Bladder microvascular endothelial cell (primary cell): ENCODE results near the gene INTS11. TPM values are rescaled to one million over a fixed set of nuclear protein-coding genes. Genes with fewer than 3 reads are reported as not detected.

Experiments
- total RNA-seq: library from RNA; depleted of rRNA; stranded (reverse); fragments of >200 nt; gene quantifications from 2 replicates; pipeline ENCODE4 v1.2.3, GENCODE V29; 2014

Gene INTS11
- total RNA-seq: 54.6 and 91.5 TPM in 2 replicates

DNA sequence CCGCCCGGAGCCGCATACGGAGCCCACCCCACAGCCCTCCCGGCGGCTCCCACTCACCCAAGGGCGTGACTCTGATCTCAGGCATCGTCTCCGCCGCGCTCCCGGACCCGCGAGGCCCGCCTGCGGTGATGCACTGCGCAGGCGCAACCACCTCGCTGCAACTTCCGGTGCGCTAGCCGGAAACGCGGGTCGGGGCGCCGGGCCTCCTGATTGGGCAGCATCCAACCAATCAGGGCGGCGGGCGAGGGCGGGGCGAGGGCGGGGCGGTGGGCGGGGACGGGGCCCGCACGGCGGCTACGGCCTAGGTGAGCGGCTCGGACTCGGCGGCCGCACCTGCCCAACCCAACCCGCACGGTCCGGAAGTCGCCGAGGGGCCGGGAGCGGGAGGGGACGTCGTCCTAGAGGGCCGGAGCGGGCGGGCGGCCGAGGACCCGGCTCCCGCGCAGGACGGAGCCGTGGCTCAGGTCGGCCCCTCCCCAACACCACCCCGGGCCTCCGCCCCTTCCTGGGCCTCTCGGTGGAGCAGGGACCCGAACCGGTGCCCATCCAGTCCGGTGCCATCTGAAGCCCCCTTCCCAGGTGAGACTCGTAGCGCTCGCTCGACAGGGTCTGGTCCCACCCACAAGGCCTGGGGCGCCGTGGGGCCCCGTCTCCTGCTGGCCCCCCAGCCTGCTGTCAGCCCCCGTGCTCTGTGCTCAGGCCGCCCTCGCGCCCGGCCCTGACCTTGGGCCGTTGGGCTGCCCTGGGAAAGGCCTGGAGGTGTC is at the start of gene INTS11, which contains the start of gene CPTP:
INTS11 (minus strand) TSS at position 137 of the 764 bp plus-strand sequence; CDS start at position 85, 52 bp downstream.
CPTP (plus strand) TSS at position 279 of the 764 bp plus-strand sequence. CDS start 2,109 bp downstream, outside the sequence.

DNA sequence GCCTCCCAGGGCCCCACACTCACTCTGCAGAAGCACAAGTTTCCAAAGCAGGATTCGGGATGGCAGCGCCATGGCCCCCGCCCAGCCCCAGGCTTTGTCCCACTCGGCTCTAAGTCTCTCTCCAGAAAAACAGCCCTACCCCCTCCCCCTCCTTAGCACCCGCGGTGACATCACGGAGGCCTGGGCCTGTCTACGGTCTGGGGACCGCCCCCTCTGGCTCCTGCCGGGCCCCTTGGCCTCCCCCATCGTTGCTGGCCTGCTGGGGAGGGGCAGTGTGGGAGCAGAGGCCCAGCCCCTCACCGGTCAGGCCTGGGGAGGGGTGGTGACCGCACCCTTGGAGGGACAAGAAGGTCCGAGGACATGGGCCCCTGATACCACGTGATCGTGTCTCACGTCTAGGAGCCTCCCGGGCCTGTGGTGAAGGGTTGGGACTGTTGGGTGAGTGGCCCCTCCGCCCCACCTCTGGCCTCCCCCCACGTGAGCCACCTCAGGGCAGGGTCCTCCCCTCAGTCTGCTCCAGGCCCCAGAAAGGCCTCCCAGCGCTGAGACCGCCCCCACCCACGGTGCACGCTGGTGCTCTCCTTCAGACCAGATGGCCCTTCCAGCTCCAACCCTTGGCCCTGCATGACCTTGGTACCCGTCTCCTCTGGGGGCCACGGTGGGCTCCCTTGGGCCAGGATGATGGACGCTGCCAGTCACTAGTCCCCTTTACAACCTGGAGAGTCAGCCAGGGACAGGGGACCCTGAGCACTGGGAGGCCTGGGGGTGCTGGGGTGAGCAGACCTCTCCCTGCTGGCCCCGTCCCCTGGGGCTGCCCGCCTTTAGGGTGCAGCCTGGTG is 34.2 kb upstream of the INTS11 start, which contains the start of gene MXRA8:
MXRA8 (minus strand) TSS at position 123 of the 839 bp plus-strand sequence; CDS start at position 72, 51 bp downstream.

DNA sequence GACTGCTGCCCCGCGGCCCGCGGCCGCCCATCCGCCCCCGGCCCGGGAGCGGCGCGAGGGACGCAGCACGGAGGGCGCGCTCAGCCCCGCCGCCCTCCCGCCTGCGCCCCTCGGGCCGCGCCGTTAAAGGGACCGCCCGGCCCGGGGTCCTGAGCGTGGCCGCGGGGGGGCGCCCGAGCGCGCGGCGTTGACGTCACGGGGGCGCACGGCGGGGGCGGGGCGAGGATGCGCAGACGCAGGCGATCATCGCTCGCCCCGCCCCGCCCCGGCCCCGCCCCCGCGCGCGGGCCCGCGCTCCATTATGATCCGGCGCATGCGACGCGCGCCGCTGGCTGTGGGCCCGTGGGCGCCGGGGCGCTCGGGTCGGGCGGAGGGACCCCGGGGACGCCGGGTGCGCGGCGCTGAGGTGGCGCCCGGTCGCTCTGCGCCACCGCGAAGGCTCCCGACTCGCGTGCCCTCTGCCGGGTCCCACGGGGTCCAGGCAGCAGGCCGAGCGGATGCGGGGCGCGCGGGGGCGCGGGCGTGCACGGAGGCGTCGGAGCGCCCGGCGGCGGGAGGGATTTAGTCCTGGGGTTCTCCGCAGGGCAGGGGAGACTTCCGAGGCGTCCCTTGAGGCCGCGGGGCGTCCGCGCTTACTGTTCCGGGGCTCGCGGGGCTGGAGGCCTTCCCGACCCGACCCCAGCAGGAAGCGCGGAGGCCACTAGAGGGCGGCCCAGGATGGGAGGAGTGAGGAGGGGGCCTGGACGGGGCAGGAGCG is 25.0 kb upstream of the INTS11 start, which contains the start of gene DVL1:
DVL1 (minus strand) TSS at position 163 of the 757 bp plus-strand sequence. CDS start 353 bp downstream, outside the sequence.

DNA sequence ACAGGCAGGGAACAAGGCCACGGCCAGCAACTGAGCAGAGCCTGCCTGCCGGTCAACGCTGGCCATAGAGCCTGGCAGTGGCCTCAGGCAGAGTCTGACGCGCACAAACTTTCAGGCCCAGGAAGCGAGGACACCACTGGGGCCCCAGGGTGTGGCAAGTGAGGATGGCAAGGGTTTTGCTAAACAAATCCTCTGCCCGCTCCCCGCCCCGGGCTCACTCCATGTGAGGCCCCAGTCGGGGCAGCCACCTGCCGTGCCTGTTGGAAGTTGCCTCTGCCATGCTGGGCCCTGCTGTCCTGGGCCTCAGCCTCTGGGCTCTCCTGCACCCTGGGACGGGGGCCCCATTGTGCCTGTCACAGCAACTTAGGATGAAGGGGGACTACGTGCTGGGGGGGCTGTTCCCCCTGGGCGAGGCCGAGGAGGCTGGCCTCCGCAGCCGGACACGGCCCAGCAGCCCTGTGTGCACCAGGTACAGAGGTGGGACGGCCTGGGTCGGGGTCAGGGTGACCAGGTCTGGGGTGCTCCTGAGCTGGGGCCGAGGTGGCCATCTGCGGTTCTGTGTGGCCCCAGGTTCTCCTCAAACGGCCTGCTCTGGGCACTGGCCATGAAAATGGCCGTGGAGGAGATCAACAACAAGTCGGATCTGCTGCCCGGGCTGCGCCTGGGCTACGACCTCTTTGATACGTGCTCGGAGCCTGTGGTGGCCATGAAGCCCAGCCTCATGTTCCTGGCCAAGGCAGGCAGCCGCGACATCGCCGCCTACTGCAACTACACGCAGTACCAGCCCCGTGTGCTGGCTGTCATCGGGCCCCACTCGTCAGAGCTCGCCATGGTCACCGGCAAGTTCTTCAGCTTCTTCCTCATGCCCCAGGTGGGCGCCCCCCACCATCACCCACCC is 6.9 kb upstream of the INTS11 start, which contains the start of gene TAS1R3:
TAS1R3 (plus strand) TSS at position 213 of the 898 bp plus-strand sequence; CDS start at position 279, 66 bp downstream.

DNA sequence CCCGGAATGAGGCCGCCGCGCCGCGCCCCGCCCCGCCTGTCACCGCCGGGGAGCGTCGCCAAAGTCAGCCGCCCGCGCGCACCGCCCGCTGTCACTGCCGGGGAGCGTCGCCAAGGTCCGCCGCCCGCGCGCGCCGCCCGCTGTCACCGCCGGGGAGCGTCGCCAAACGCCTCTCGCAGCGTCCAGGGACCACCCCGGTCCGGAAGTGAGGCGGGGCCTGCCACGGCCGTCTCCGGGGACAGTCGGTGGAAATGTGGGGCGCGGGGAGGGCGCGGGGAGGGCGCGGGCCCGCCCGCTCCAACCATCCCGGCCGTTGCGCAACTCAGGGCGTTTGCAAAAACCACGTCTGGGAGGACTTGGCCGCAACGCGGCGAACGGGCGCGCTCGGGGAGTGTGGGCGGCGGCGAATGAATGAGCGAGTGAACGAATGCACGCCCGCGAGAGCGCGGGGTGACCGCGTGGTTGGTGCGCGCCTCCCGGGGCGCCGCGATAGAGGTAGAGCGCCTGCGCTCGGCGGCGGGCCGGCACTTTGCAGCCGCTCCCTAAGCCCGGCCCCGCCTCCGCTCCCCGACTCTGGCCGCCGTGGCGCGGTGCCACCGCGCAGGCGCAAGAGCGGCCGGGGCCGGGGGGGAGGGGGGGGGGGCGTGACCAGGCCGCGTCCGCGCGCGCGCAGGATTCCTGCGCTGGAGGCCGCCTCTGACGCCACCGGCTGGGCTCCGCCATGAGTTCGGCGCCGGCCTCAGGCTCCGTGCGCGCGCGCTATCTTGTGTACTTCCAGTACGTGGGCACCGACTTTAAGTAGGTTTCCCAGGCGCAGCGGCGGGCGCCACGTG is 16.3 kb downstream of the INTS11 start, which contains the start of the genes ACAP3 and PUSL1:
ACAP3 (minus strand) TSS at position 8 of the 833 bp plus-strand sequence. CDS start 115 bp downstream, outside the sequence.
PUSL1 (plus strand) TSS at position 675 of the 833 bp plus-strand sequence; CDS start at position 722, 47 bp downstream.

DNA sequence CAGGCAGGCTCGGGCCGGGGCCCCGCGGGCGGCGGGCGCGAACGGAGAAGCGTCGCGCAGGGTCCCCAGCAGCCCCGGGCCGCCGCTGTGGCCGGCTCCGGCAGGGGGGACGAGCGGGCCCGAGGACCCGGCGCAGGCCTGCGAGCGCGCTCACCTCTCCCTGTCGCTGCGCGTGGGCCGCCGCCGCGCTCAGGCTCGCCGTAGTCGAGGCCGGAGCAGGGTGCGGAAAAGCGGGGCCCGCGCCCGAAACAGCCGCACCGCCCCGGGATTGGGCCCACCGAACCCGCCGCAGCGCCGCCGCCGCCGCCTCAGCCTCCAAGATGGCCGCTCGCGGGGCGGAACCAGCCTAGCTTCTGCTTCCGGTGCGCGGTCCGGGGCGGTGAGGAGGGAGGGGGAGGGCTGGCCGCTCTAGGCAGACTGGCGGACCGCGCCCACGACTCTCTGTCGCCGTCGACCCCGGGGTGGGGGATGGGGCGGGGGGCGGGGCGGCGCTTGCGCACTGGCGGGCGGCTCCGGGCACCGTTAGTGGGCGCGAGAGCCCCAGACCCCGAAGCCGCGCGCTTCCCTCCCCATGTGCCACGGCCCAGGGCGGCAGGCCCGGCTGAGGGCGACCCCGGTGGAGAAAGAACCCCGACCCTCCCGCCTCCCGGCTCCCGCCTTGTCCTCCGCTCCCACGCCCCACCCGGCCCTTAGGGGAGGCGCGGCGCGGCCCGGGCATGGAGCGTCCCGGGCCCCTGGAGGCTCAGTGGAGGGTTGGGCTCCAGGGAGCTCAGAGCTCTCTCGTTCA is 50.8 kb downstream of the INTS11 start, which contains the start of gene UBE2J2:
UBE2J2 (minus strand) TSS at position 343 of the 787 bp plus-strand sequence. CDS start 5,862 bp downstream, outside the sequence.

Other genes starting within 250 kb of the INTS11 start
- 6.2 and 9.3 TPM in 2 replicates for gene C1orf159, start 208.6 kb downstream of the INTS11 start, total RNA-seq
- not detected in 2 replicates for gene TTLL10, start 150.8 kb downstream of the INTS11 start, total RNA-seq
- gene TNFRSF18, start 118.1 kb downstream of the INTS11 start, total RNA-seq: 1.0 TPM in 1 of 2 replicates, not detected in the other
- 2.1 and 7.7 TPM in 2 replicates for gene TNFRSF4, start 110.5 kb downstream of the INTS11 start, total RNA-seq
- gene SDF4, start 92.7 kb downstream of the INTS11 start, total RNA-seq: 89.2 and 155 TPM in 2 replicates
- 16.5 and 25.5 TPM in 2 replicates for gene B3GALT6, start 92.4 kb downstream of the INTS11 start, total RNA-seq
- 0.32 and 0.57 TPM in 2 replicates for gene C1QTNF12, start 77.9 kb downstream of the INTS11 start, total RNA-seq
- 35.9 and 53.0 TPM in 2 replicates for gene UBE2J2, start 50.8 kb downstream of the INTS11 start, total RNA-seq
- under 0.01 and 0.63 TPM in 2 replicates for gene SCNN1D, start 44.2 kb downstream of the INTS11 start, total RNA-seq
- 15.5 and 45.4 TPM in 2 replicates for gene ACAP3, start 16.7 kb downstream of the INTS11 start, total RNA-seq
- 9.1 and 10.5 TPM in 2 replicates for gene PUSL1, start 16.1 kb downstream of the INTS11 start, total RNA-seq
- gene CPTP, start 142 bp upstream of the INTS11 start, total RNA-seq: 15.1 and 16.4 TPM in 2 replicates
- 0.31 and 0.32 TPM in 2 replicates for gene TAS1R3, start 6.6 kb upstream of the INTS11 start, total RNA-seq
- gene DVL1, start 24.8 kb upstream of the INTS11 start, total RNA-seq: 36.1 and 52.0 TPM in 2 replicates
- 0.38 and 0.97 TPM in 2 replicates for gene MXRA8, start 33.9 kb upstream of the INTS11 start, total RNA-seq
- 70.4 and 101 TPM in 2 replicates for gene AURKAIP1, start 50.5 kb upstream of the INTS11 start, total RNA-seq
- 54.7 and 196 TPM in 2 replicates for gene CCNL2, start 74.7 kb upstream of the INTS11 start, total RNA-seq
- gene MRPL20, start 82.6 kb upstream of the INTS11 start, total RNA-seq: 62.6 and 82.6 TPM in 2 replicates
- 0.25 and 0.32 TPM in 2 replicates for gene ANKRD65, start 96.6 kb upstream of the INTS11 start, total RNA-seq
- 19.4 and 34.7 TPM in 2 replicates for gene VWA1, start 111.0 kb upstream of the INTS11 start, total RNA-seq
- gene ATAD3C, start 125.0 kb upstream of the INTS11 start, total RNA-seq: 1.4 TPM in 1 of 2 replicates, not detected in the other
- 17.9 and 21.2 TPM in 2 replicates for gene ATAD3B, start 147.1 kb upstream of the INTS11 start, total RNA-seq
- gene ATAD3A, start 187.5 kb upstream of the INTS11 start, total RNA-seq: 28.0 and 37.1 TPM in 2 replicates
- gene TMEM240, start 216.0 kb upstream of the INTS11 start, total RNA-seq: 2.1 and 2.4 TPM in 2 replicates